ENCODE measurements around the gene PRICKLE2.

The PRICKLE2 gene

DNA sequence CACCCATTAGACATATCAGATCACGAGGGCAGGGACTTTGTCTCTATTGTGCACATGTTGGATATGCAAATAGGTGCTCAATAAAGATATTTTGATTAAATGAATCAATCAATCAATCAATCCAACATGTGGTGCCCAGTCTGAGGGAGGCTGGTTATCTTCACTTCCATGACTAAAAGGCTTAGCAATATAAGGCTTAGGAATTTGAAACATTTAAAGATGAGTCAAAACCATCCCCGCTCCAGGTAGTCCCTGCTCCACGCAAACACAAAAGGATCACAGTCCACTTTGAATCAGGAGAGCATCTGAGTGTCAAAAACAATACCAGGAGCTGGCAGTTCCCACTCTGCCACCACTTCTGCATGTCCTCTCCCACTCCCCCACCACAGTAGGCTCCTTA, 25.8 kb upstream of the PRICKLE2 start:
- no peak for DNase-seq (ENCODE audit: low read depth in 2 of 3, low spot score in 1 of 3)

DNA sequence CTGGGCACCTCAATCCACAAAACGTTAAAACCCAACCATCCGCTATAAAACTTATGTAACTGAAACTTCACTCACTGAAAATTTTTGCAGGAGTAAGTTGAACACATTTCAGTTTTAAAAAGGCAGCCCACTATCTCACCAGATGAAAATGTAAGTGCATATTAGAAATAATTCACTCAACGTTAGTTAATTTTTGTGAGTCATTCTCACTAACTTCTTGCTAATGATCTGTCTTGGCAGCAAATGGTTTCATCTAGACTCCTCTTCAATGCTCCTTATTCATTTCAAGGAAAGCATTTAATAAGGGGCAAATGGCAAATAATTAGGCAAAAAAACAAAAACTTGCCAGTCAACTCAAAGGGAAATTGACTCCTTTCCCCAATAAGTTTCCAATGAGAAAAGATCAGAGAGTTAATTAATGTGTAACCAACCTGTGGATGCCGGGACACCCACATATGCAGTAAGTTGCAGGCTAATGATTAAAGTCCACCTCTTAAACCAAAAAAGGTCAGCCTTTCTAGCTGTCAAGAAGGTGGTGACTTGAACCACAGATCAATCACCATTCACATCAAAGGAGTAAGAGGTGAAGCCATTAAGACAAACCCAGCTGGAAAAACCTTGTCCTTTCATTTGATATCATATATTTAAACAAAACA, 22.9 kb upstream of the PRICKLE2 start:
- no peak for DNase-seq (ENCODE audit: low read depth in 2 of 3, low spot score in 1 of 3)

DNA sequence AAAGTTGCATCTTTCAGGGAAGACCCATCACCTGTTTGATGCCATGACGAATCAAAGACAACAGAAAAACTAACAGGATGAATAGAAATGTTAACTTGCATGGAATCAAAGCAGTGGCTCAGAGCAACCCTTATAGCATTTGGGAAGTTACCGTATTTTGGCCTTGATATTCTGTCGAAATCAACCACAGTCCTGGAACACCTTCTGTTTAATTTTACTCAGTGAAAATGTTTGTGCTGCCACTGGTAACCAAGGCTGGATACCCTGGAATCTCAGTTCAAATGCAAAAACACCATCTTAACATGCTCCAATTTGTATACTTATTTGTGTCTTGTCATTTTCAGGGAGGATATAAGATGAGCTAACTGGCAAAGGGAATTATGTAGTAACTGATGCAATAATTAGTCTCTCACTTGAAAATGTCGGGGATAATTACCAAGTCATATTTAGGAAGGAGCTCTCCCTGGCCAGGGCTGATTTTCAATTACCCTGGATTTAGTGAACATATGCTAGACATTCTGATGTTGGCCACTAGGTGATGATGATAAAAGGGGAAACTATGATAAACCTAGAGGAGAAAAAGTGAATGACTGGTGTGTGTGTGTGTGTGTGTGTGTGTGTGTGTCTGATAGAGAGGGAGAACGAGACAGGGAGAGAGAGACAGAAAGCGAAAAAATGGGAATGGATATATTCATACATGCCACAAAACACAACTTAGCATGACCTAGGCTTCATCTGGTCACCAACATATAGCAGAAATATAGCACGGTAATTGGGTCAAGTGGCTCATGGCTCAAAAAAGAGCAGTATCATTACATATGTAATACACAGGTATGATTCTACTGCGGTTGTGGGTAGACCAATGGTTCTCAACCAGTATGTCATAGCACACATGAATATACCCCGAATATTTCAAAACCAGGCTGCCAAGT, 19.0 kb upstream of the PRICKLE2 start:
- no peak for DNase-seq (ENCODE audit: low read depth in 2 of 3, low spot score in 1 of 3)

DNA sequence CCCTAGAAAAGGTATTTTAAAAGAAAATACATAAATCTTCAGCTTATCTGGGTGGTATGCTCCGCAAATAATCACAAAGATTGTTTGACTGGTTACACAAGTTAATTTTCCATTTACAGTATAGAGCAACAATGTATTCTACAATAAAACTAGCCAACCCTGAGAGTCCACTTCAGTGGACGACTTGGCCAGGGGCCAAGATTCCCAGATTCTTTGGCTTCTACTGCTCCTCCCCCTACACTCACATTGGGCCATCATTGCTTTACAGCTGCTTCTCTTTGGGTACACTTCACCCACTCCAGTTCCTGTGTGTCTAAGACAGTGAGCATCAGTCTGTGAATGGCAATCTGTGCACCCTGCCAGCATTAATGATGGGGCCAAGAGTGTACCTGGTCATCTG, 17.2 kb upstream of the PRICKLE2 start:
- no peak for DNase-seq (ENCODE audit: low read depth in 2 of 3, low spot score in 1 of 3)

DNA sequence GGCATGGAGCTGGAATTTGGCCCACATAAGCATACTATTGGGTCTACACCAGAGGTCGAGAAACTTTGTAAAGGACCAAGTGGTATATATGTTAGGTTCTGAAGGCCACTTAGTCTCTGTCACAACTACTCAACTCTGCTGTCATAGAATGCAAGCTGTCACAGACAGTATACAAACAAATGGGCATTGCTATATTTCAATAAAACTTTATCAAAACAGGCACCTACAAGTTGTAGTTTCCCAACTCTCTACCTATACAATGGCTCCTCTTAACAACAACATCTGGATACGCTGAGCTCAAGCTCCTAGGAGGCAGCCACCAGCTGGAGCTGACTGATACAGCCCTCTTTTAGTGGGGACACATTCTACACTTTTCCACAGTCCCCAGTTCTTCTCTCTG, 15.7 kb upstream of the PRICKLE2 start:
- DNase-seq (ENCODE audit: low read depth in 2 of 3, low spot score in 1 of 3): no peak

DNA sequence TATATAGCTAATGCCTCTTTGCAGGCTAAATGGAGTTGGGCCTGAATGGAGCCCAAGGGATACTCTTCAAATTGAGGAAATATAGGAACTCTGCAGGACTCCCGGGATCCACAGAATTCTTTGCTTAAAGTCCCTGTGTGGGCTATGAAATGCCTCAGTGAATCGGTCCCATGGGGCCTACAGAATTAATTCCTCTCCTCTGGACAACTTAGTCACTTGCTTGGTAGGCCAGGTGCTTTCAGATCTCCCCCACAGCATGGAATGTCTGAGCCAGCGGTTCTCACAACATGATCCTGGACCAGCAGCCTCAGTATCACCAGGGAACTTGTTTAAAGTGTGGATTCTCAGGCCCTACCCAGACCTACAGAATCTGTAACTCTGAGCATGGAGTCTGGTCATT, 15.1 kb upstream of the PRICKLE2 start:
- DNase-seq (ENCODE audit: low read depth in 2 of 3, low spot score in 1 of 3): no peak

DNA sequence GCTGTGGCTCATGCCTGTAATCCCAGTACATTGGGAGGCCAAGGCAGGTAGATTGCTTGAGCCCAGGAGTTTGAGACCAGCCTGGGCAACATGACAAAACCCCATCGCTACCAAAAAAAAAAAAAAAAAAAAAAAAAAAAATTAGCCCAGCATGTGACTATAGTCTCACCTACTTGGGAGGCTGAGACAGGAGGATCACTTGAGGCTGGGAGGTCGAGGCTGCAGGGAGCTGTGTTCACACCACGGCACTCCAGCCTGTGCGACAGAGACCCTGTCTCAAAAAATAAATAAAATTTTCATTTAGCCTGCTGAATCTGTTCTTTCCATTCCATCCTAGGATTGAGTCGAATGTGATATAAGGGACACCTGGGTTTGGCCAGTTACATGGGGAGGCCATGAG, 14.6 kb upstream of the PRICKLE2 start:
- no peak for DNase-seq (ENCODE audit: low read depth in 2 of 3, low spot score in 1 of 3)

DNA sequence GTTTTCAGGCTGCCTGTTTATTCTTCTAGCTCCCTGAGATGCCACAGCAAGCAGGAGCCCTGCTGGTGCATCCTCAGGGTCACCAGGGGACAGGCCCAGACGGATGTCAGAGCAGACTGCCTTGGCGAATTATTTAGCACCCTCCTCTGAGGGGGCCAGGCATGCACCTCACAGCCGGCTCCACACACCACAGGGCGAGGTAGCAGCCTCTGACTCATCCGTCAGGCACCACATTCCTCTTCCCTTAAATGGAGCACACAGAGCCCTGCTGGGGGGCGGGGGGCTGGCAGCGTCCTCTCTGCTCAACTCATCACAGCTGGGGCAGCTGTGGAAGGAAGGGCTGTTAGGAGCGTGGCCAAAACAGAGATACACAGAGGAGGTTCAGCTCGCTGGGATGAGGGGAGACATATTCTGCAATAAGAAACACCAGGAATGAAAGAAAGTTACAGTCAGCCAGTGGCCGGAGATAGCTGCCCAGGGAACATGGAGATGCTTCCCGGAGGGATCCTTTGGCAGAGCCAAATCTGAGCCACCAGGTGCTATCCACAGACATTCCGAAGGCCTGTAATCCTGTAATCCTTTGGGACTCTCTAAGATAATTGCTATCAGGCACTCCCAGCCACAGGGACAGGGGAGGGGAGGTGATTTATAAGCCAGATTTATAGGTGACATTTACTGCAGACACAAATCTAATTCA, 13.9 kb upstream of the PRICKLE2 start:
- no peak for DNase-seq (ENCODE audit: low read depth in 2 of 3, low spot score in 1 of 3)

DNA sequence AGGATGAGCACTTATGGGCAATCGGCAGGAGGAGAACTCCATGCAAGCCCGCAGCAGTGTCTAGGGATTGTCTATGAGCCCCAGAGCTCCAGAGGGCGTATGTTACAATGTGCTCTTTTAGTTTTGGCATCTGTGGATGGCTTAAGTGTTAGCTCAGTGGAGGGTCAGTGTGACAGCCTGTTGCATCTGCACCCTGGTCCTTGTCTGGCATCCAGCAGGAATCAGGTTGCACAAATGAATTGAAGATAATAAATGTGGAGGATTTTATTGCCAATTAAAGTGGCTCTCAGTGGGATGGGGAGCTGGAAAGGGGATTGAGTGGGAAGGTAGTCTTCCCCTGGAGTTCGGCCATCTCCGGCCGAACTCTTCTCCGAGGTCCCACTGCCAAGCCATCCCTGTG, 11.8 kb upstream of the PRICKLE2 start:
- no peak for DNase-seq (ENCODE audit: low read depth in 2 of 3, low spot score in 1 of 3)

DNA sequence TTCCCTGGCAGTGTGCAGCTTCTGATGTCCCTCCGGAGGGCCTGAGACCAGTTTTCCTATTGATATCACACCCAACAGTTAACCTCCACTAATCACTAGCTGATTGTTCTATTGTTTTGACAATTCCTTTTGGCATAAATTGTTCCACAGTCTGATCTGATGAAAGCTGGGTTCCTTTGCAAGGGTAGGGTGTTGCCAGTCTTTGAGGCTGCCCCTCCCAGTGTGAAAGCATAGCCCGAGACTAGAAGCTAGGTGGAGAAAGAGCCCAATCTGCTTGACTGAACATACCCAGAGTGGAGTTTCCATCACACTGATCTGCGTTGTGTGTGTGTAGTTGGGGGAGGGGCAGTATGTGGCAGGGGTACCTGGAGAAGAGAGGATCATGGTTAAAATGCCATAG, 10.3 kb upstream of the PRICKLE2 start:
- no peak for DNase-seq (ENCODE audit: low read depth in 2 of 3, low spot score in 1 of 3)

DNA sequence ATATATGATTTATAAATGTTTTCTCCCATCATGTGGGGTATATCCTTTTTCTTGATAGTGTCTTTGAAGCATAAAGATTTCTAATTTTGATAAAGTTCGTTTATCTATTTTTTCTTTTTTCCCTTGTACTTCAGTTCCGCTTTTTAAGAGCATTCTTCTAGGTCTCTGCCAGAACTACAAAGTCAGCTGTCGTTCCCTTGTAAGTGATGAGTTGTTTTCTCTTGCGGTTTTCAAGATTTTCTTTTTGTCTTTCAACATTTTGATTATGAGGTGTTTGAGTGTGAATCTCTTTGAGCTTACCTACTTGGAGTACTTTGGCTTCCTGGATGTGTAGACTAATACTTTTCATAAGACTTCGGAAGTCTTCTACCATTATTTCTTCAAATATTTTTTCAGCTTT, 9.3 kb upstream of the PRICKLE2 start:
- DNase-seq (ENCODE audit: low read depth in 2 of 3, low spot score in 1 of 3): no peak

DNA sequence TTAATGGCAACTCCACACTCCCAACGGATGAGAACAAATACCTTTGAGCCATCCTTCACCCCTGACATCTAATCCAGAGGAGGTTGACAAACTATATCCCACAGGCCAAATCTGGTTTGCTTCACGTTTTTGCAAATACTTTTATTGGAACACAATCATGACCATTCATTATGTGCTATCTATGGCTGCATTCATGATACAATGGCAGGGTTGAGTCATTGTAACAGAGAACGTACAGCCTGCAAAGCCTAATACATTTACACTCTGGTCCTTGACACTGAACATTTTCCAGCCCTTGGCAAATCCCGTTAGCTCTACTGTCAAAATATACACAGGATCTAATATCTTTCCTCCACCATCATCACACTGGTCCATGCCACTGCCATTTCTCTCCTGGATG, 7.6 kb upstream of the PRICKLE2 start:
- DNase-seq (ENCODE audit: low read depth in 2 of 3, low spot score in 1 of 3): no peak

DNA sequence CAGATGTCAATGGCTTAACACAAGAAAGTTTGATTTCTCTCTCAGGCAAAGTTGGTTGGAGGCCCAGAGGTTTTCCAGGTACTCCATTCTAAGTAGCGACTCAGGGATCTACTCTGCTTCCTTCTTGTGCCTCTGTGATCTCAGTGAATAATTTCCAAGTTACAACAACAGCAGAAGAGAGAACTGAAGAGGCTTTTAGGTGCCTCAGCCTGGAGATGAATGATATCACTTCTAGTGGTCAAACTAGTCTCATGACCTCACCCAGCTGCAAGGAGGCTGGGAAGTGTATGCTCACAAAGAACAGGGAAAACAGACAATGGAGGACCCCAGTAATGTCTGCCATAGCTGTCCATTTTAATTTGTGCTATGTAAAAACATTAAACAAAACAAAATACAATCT, 4.6 kb upstream of the PRICKLE2 start:
- DNase-seq (ENCODE audit: low read depth in 2 of 3, low spot score in 1 of 3): no peak

DNA sequence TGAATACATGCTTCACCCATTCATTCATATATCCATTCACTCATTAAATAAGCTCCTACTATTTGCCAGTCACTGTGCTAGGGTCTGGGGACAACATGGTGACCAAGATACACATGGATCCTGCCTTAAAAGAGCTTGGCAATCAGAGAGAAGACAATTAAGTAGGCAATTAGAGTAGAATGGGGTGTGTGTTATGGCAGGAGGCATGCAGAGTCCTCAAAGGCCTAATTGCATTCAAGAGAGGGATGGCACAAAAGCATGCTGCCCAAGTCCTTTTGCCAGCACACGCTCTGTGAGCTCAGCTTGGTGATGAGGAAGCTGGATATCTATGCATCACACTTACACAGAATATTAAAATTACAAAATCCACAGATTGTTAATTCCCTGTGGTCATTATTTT, 2.8 kb upstream of the PRICKLE2 start:
- DNase-seq (ENCODE audit: low read depth in 2 of 3, low spot score in 1 of 3): no peak

DNA sequence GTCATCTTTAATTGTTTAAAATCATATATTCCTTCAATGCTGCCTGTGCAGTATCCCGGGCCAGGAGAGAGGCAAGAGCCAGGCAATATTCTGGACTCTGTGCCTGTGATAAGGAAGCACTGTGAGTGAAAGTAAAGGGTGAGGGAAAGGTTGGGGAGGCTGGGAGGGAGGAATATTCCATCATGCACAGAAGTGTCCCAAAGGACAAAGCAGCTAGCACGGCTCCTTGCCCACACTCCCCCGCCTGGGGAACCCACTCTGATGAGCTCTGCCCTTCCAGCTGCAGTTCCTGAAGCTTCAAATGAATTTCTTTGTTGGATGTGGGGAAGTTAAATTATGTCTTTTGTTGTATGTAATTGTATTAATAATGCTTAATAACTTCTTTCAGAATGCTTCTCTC, 1.5 kb upstream of the PRICKLE2 start:
- no peak for DNase-seq (ENCODE audit: low read depth in 2 of 3, low spot score in 1 of 3)

DNA sequence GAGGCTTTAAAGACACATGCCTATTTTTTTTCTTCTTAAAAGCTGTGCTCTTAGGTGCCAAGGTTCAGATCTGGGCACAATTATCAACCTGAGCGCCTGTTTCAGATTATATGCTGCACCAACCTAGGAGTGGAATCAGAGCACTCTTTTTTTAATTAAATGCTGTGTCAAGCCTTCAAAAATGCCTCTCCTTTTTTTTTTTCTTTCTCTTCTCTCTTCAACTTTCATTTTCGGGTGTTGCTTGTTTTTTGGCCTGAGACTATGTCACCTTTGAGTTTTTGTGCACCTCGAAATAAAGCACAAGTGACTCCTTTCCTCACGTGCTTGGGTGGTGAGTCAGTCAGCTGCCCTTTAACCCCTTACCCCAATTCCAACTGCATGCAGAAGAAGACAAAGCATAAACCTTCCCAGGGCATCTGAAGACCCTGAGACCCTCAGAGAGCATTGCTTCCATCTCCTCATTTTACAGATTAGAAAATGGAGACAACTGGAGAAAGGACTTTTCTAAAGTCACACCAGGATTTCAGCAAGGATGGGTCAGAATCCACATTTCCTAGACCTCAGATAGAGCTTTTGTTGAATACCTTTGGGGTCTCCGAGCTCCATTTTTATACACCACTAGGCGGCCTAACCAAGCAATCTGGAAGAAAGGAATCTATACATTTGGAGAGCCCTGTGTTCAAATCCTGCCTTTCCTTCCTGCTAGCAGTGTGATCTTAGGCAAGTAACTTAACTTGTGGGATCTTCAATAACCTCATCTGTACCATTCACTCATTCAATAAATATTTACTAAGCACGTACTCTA, 631 bp upstream of the PRICKLE2 start:
- no peak for DNase-seq (ENCODE audit: low read depth in 2 of 3, low spot score in 1 of 3)

DNA sequence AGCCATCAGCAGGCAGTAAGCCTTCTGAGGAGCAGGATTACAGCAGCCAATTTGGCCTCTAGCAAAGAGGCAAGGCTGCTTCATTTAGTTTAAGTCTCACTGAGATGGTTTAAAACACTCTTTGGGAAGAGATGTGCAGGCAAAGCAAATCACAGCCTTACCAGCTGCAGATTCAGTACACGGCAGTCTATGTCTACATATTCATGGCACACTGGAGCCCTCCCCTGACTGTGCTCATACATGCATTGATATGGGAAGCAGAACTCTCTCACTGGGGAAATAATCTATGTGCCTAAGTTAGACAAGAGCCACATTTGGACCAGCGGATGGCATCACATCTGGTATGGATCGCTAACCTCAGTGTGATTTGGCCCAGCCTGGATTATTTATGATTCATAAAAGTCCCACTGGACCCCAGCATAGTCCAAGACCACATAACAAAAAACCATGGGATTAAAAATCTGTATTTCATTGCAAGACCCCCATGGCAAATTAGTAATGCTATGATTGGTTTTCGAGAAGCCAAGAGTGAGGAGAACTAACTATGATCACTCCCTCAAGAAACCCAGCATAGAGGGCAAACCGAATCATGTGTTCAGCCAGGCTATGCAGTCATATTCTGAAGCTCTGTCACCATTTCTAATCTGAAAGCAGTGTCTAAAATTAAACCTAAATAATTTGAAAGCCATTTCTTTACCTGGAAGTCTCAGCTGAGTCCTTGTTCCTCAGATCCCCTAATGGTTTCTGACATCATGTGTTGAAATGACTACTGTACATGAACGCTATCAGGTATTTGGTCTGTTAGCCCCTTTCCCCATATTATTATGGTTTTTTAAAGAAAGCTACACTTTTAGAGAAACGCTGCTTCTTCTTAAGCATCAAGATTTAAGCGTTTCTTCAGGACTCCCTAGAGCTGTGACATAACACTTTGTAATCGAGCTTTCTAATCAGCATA, 1.2 kb downstream of the PRICKLE2 start:
- no peak for DNase-seq (ENCODE audit: low read depth in 2 of 3, low spot score in 1 of 3)

DNA sequence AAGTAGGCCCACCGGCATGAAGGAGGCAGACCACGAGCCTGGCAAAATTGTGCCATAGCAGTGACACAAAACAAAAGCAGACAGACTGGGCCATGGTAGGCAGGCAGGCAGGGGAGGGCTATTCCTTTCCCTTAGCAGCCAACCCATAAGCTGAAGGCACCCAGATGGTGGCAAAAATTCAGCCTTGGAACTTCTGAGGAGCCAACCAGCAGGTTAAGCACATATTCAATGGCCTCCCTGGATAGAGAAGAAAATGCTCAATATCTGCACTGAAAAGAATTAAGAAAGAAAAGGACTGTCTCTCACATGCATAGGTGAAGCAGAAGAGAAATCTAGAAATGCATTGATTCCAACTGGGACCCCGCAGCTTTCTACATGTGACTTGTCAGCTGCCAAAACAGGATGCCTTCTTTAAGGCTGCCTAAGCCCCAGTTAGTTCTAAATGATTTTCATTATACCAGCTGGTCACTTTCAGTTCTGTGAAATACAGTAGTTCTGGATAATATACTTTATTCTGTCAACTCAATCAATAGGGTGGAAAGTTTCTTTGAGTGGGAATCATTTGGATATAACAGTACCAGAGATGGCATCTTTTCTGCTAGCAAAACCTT, 2.7 kb downstream of the PRICKLE2 start:
- DNase-seq (ENCODE audit: low read depth in 2 of 3, low spot score in 1 of 3): no peak

DNA sequence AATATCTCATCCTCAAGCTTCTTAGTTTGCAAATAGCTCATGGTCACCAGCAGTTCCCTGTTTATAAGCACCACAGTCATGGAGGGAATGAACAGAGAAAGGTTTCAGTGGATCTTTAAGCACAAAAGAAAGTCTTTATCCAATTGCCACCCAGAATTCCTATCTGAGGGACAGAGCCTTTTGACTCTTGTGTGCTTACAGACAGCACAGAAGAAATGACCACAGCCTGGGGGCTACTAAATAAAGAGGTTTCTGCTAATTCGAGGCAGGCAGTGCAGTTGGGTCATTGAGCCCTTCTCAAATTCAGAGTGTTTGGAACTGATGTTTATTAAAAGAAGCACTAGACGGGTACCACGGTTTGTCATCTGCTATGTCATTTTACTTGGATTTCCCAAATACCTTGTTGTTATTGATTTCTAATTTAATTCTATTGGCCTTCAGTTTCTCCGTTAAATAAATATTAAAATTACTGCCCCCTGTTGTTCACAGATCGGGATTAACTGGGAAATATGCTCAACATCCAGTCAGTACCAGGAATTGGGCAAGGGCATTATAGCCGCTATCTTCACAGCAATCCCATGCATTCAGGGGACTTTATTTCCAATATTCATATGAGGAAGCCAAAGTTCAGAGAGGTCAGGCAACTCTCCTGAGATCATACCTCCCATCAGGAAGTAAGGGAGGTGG, 3.6 kb downstream of the PRICKLE2 start:
- no peak for DNase-seq (ENCODE audit: low read depth in 2 of 3, low spot score in 1 of 3)
